Stimulated activated CD4-positive, alpha-beta T cell treated with anti-CD3 and anti-CD28 coated beads, Interleukin-2, amount 100 ng/mL, for 24 hours (primary cell): ENCODE measurements around the gene TOP2A.

ENCODE experiments used
- DNase-seq, 2 donors: peaks; one replicate each; pipeline ENCODE4 v3.0.0-alpha.2; 2020

Gene TOP2A

GRCh38 chr17:40345161-40345993 lies 72.3 kb downstream of the TOP2A start:
- peak; percentile 39 to 45 for DNase-seq

- peak in 1 of 2 donors; percentile 34 for DNase-seq
Measured at GRCh38 chr17:40344421-40345160, 73.1 kb downstream of the TOP2A start.

- DNase-seq: no peak
Measured at GRCh38 chr17:40343219-40344119, 74.2 kb downstream of the TOP2A start.

GRCh38 chr17:40342504-40343218 lies 75.0 kb downstream of the TOP2A start:
- DNase-seq: no peak

- no peak for DNase-seq
Measured at GRCh38 chr17:40341808-40342503, 75.7 kb downstream of the TOP2A start.

- peak; percentile 82 to 84 for DNase-seq
Measured at GRCh38 chr17:40340880-40341807, 76.6 kb downstream of the TOP2A start.

- no peak for DNase-seq
Measured at GRCh38 chr17:40340327-40340726, 77.4 kb downstream of the TOP2A start.

- DNase-seq: no peak
Measured at GRCh38 chr17:40338941-40339649, 78.6 kb downstream of the TOP2A start.
